ENCODE data around the gene GAST.

The GAST gene

DNA sequence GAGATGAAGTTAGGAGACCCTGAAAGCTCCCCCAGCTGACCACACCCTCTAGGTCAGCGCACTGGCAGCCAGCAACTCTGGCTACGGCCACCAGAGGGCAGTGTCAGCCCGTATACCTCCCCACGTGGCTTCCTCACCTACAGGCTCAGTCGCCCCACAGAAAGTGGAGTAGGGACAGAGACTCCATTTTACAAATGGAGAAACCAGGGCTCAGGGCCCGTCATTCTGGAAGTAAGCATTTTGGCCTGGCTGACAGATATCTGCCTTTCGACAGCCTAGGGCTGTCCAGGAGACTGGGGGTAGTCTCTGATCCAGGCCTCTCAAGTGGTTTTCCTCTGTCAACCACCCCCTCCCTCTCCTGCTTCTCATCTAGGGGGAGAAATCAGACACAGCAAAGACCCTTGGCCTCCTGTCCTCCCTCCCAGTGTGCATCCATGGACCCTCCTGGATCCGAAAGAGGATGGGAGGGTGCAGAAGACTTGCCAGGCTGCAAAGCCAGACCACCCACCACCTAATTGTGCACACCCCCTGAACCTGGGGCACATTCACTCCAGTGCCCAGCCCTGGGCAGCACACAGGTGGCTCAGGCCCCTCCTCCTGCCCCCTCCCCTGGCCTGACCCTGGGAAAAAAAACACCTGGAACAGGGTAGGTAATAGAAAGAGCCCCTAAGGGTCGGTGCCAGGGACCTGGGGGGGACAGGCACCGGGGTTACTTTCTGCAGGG, 26.1 kb downstream of the GAST start:
- in situ Hi-C loops (cut with HindIII; ENCODE audit: low sequenced_read_pairs): no loop called here

DNA sequence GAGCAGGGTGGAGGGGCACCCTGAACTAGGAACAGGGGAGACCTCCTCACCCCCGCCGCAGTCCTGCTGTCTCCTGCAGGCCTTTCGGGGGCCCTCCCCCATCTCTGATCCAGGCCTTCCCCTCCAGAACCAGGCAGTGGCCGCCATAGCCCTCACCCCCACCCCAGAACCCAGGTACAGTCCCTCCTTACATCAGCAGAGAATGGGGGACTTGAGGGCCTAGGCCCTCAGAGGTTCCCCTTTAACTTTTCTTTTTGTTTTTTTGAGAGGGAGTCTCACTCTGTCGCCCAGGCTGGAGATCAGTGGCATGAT, 26.6 kb downstream of the GAST start:
- in situ Hi-C loops (cut with HindIII; ENCODE audit: low sequenced_read_pairs): no loop called here

DNA sequence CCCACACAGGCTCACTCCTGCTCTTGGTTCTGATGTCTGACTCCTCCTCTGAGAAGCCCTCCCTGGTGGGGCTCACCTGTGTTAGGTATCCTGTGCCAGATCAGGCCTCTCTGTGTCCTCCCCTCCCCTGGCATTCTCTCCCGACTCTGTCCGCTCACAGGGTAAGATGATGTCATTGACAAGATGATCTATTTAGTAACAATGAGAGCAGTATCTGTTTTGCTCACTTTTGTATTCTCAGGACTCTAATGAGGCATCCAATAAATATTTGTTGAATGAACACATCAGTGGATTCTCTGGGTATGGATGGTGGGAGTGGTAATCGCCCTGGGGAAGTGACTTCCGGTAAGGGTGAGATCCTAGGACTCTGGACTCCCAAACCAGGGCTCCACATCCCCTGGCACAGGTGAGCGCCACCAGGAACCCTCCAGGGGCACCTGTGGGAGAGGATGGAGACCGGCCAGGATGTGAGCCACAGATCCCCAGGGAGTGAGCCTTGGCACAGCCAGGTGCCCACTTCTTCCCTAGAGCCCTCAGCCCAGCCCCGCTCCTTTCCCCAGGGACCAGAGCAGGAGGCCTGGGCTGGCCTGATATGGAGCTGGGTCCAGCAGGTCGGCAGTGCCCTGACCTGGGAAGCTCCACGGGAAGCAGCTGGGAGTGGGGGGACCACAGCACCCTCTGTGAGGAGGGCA, 27.7 kb downstream of the GAST start:
- in situ Hi-C loops (cut with HindIII; ENCODE audit: low sequenced_read_pairs): no loop called here

DNA sequence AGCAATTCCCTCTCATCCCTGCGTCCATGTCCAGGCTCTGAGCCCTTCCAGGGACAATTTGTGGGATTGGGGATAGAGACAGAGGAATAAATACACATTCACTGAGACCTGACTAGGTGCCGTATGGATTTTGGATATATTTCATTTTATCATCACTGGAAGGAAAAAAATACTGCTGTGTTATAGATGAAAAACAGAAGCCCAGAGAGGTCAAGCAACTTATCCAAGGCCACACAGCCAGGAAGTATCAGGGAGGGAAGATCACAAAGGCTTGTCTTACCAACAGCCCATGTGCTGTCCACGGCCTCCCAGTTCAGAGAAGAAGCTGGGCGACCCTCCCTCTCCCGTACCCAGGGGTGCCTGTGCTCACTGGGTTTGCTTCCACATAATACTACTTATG, 28.4 kb downstream of the GAST start:
- in situ Hi-C loops (cut with HindIII; ENCODE audit: low sequenced_read_pairs): no loop called here

DNA sequence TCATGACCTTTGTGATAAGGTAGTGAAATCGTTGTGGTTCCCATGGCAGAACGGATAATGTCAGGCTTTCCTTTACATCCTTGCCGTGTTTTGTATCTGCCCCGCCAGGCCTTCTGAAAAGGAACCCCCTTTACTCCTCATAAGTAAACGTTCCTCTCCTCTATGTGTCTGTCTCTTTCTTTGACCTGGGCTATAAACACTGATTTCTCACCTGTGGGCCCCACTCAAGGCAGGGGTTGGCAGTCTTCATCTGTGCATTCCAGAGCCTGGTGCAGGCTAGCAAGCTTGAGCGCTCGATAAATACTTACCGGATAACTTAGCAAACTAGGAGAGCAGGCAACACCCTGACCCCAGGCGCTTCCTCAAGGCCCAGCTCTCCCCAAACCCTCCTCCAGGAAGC, 29.6 kb downstream of the GAST start:
- in situ Hi-C loops (cut with HindIII; ENCODE audit: low sequenced_read_pairs): no loop called here

DNA sequence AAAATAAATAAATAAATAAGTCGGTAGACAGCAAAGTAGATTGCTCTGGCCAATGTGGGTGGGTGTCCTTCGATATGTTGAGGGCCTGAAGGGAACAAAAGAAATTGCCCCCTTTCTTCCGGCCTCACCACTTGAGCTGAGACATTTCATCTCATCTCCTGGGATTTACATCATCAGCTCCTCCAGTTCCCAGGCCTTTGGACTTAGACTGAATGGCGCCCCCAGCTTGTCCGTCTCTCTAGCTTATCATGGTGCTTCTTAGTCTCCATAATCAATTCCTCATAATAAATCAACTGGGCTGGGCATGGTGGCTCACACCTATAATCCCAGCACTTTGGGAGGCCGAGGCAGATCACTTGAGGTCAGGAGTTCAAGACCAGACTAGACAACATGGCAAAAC, 36.1 kb downstream of the GAST start:
- in situ Hi-C loops (cut with HindIII; ENCODE audit: low sequenced_read_pairs): no loop called here

DNA sequence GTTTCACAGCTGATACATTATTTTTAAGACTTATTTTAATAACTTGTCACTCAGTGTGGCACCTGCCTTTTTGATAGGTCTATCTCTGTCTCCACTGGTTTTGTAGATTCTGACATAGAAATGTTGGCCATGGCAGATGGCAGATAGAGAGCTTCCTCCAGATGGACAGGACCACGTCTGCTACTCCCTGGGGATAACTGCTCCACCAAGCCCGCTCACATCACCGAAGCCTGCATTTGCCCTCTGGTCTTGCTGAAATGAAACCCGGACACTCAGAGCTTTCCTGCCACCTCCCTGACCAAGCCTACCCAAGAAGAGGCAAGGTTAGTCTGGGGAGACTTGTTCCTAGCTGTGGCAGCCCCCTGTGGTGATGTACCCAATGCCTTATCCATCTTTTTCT, 38.7 kb downstream of the GAST start:
- in situ Hi-C loops (cut with HindIII; ENCODE audit: low sequenced_read_pairs): no loop called here

DNA sequence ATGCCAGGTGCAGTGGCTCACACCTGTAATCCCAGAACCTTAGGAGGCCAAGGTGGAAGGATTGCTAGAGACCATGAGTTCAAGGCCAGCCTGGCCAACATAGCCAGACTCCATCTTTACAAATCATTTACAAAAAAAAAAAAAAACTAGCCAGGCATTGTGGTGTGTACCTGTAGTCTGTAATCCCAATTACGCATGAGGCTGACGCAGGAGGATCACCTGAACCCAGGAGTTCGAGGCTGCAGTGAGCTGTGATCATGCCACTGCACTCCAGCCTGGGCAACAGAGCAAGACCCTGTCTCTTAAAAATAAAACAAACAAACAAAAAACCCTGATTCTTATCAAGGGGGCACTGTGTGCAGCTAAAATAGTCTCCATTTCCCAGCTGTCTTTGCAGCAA, 39.2 kb downstream of the GAST start:
- in situ Hi-C loops (cut with HindIII; ENCODE audit: low sequenced_read_pairs): no loop called here

DNA sequence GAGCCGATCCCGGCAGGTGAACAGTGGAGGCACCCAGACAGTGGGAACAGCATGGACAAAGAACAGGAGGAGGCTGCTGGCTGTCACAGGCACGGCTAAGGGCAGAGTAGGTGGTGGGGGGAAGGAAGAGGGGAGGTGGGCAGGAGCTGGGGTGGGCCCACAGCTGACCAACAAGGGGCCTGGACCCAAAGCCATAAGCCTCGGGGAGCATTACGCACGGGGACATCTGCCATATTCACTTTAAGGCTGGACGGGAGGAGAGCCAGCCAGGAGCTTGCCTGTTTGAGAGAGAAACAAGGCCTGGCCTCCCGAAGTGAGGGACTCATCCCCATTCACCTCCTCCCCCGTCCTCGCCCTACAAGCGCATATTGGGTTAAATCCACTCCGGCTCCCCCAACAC, 41.9 kb downstream of the GAST start:
- in situ Hi-C loops (cut with HindIII; ENCODE audit: low sequenced_read_pairs): no loop called here

DNA sequence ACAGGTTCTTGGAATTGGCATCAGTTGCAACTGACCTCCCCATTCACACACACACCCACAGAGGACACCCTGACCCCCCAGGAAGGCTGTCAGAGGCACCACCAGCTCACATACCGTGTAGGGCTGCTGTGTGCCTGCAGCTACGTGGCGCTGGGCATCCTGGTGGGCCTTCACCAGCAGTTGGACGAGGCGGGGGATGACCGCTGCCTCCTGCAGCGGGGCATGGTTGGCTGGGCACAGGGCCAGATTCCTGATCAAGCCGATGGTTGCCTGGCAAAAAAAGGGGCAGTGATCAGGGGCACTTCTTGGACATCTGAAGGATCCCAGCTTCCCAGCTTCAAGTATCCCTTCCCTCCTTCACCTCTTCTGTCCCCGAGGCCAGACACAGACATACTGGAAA, 46.5 kb downstream of the GAST start:
- in situ Hi-C loops (cut with HindIII; ENCODE audit: low sequenced_read_pairs): no loop called here

DNA sequence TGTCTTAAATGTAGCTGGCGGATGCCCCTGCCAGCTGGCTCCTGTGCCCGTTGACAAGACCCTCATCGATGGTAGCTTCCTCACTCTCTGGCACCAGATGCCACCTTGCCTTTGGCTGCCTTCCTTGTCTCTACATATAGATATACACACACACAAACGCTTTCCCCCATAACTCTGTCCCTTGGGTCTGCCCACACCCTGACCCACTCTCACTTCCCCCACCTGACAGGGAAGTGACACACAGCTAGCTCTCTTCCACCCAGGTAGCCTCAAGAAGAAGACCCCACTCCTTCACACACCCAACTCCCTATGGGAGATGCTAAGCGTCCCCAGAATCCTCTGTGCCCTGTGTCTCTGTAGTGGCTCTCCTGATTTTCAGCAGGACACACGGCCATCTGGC, 48.7 kb downstream of the GAST start:
- in situ Hi-C loops (cut with HindIII; ENCODE audit: low sequenced_read_pairs): no loop called here

DNA sequence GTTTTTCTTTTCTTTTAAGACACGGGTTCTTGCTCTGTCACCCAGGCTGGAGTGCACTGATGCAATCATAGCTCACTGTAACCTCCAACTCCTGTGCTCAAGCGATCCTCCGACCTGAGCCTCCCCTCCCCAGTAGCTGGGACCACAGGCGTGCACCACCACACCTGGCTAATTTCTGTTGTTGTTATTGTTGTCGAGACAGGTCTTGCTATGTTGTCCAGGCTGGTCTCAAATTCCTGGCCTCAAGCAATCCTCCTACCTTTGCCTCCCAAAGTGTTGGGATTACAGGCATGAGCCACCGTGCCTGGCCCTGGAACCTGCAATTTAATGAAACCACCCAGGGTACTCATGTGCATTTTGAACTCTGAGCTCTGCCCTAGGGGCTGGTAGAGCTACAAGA, 50.3 kb downstream of the GAST start:
- in situ Hi-C loops (cut with HindIII; ENCODE audit: low sequenced_read_pairs): no loop called here

DNA sequence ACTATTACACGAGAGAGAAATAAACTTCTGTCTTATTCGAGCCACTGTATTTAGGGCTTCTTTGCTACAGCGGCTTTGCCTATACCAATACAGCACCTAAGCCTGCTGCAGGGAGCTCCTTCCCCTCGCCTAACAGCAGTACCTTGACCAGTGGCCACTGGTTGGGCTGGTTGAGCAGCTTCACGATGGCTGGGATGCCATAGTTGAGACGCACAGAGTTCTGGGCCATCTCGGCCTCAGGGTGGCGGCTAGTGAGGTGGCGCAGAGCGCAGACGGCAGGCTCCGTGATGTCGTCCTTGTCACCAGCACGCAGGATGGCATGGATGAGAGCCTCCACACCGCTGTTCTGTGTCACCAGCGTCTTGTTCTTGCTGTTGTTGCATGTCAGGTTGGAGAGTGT, 50.7 kb downstream of the GAST start:
- in situ Hi-C loops (cut with HindIII; ENCODE audit: low sequenced_read_pairs): no loop called here

DNA sequence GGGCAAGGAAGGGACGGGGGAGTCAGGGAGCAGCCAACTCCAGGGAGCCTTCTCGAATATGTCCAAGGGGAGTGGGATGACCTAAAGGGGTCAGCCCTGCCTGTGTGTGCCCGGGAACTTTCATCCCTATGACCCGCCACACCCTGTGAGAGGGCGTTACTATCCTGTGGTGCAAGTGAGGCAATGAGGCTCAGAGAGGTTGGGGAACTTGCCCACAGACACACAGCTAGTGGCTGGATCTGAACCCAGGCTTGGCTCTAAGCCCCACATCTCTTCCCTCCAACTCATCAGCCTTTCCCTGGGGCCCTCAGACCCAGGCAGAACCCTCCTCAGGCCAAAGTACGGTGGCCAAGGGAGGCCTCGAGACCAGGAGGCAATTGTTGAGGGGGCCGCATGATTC, 51.2 kb downstream of the GAST start:
- in situ Hi-C loops (cut with HindIII; ENCODE audit: low sequenced_read_pairs): no loop called here

All from DLD1 (cell line).